SK-N-DZ (cell line): ENCODE measurements around the gene CAST.

Experiments
- DNase-seq: peaks from one replicate; pipeline ENCODE4 v3.0.0-alpha.2; 2015; ENCODE audit warnings: low spot score

The CAST gene

GRCh38 chr5:96673127-96673526 is 11.0 kb downstream of the CAST start:
- DNase-seq, result no peak

- no peak for DNase-seq
Measured at GRCh38 chr5:96675882-96676281, 13.7 kb downstream of the CAST start.

DNA sequence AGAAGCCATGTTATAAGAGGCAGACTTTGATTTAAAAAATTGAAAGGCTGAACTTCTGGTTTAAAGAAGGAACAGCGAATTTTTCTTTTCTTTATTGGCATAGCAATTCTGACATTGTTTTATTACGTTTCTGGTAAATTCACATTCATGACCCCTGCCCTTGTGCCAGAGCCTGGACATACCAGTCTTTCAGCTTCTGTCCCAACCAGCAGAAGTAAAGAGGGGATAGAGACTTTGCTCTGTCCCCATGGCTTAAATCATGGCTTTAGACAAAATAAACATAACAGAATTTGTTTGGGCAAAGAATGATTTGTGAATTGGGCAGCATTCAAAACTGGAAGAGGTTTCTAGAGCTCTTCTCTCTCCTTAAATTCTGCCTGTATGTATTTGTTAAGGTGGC is 15.3 kb downstream of the CAST start:
- DNase-seq, result no peak

DNA sequence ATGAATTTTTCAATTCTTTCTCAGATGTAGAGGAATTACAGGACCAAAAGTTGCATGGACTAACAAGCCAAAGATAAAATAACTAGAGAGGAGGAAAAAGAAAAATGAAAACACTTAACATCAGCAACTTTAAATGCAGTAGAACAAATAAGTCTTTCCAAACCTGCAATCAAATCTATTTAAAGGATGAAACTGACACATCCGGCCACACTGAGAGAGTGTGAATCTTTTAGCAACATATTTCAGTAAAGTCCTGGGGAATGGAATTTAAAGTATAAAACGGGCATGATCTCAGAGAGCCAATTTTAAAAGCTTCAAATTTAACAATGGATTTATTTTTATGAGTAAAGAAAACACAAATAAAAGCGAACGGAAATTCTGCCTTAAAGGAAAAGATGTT is 17.1 kb downstream of the CAST start:
- DNase-seq, result no peak

DNA sequence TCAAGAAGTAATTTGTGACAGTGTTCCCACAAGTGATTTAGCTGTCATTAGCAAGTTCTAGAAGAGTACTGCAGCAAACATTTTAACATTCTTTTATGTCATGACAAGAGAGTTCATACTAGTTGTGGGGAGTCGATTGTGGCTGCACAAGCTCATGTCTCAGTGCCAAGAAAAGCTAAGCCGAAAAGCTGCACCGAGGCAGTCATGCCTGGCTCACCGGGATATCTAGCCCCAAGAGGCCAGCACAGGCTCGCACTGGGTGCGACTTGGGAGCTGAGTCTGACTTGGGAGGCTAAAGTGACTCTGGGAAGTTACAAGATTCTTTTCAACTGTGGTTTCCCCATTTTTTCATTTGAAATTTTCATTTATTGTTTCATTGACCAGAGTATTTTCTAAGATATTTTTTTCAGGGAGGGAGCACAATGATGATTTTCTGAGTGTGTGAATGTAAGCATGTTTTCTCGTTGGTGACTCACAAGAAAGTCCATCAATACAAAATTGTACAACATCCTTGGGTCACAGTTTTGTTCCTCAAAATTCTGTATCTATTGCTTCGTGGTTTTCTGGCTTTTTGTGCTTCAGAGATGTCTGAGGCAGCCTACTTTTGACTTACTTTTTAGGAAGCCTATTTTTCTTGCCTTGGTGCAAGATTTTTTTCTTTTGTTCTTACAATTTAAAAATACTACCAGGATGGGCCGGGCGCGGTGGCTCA is 18.7 kb downstream of the CAST start:
- no peak for DNase-seq

DNA sequence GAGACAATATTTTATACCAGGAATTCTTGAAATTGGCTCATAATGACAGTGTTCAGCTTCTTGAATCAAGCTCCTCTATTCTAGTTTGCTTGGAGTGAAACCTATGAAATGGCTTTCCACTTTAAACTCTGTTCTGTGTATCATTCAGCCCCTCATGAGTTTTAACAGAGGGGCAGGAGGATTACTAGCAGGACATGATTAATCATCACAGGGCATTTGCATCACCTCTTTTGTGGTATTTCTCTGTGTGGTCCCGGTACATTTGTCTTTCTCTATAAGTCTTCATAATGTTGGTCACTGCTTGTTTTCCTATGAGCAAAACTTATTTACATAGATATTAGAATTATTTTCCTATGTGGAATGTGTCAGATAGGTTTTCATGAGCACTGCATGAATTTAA is 21.2 kb downstream of the CAST start:
- DNase-seq, result no peak

DNA sequence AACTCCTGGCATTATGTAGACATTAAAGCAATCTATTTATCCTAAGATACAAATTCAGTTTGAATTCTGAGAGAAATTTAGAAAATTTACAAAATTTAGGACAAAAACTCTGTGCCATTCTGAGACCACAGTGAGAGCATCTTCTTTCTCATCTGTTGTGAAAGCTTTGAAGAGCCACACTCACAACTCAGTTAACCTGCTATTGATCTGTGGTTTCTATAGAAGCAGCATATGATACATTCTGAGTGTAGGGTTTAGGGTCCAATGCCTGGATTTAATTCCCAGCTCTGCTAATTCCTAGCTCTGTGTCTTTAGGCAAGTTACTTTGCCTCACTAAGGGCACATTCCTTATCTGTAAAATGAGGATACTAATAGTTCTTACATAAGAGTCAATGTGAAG is 21.6 kb downstream of the CAST start:
- no peak for DNase-seq

GRCh38 chr5:96687080-96687479 is 24.9 kb downstream of the CAST start:
- no peak for DNase-seq

DNA sequence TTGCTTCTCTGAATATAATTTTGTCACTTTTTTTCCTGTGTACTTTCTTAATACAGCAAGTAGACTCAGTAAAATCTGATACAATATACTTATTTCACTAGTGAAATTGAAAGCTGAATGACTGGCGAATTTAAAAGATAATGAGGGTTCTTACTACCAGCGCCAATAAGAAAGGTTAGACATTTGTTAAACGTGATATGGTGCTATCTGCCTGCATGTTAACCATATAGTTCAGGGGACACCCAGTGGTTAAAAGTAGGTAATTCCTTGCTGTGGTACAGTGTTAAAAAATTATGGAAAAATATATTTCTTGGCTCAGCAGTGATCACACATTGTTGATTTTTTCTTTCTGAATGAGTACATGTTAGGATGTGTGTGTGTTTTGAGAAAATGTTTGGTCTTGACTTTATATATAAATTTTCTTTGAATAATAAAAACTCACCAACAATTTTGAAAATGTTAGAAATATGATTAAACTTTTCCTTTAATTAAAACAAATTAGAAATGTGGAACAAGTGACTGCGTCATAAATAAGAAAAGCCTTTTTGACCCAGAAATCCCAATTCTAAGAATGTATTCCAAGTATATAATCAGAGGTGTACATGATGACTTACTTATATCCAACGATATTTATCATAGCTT is 25.8 kb downstream of the CAST start:
- DNase-seq, result peak; percentile 39

DNA sequence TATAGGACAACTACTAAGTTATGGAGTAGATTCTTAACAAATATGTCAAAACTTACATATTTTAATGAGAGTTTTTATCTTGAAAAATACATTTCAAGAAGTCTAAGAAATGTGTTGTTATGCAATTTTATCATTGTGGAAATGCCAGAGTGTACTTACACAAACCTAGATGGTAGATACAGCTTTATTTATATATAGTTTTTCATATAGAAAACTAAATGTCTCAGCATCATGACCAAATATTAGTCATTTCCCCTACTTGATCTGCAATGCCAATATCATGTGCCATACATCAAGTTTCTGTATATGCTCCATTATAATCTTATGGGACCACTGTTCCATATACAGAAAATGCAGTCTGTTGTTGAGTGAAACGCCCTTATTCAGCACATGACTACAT is 28.7 kb downstream of the CAST start:
- no peak for DNase-seq

DNA sequence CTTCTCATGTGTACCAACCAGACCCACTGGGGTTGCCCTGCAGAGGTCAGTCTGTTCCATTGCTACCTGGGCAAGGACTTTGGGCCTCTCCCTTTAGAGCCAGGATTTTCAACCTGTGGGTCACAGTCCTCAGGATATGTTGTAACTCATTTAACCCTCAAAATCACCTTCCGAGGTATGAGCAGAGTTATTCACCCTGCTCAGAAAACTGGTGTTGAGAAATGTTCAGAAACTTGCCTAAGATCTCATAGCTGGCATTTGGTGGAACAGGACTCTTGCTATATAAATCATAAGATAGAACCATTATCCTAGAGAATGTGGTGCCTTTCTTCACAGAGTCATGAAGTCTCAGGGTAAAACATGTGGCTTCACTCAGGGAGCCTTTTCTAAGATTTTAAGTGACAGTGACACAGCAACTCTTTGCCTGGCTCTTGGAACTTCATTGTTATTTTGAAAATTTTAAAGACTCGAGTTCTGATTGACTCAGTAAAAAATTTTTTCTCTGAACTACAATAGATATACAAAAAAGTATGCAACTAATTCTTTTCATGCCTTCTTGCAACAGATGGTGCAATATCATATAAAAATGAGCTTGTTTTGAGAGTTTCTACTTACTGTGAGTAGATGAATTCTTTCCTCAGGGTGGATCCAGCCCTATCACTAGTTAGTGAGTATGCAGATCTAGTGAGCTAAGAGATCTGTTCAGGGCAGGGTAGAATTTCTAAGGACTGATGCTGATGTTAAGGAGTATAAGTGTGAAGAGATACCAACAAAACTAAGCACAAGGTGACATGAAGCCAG is 29.5 kb downstream of the CAST start:
- no peak for DNase-seq

- no peak for DNase-seq
Measured at GRCh38 chr5:96692441-96692840, 30.3 kb downstream of the CAST start.

DNA sequence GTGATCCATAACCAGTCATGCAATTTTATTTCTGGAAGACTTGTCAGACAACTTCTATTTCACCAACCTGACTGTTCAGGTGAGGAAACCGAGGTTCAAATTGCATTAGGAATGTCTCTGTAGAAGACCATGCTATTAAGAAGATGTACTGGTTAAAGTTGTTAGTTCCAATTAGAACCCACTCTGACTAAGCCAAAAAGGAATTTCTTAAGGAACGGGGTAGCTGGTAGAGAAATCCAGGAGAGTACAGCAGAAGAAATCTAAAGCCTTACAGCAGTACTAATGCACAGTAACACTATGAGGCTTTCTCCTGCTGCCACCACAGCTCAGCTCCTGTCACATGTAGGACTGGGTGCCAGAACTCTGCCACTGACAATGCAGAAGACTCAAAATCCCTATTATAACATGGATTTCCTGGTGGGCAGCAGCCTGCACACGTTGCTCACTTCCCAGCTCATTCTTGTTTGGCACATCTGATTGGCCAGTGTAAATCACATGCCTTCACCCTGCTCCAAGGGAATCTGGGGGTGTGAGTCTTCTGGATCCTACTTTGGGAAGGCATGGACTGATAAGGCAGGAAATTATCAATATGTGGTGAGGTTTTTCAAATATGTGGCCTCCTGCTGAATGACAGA is 37.1 kb downstream of the CAST start:
- DNase-seq, result no peak

GRCh38 chr5:96702503-96703383 is 40.6 kb downstream of the CAST start:
- DNase-seq, result peak; percentile 67

DNA sequence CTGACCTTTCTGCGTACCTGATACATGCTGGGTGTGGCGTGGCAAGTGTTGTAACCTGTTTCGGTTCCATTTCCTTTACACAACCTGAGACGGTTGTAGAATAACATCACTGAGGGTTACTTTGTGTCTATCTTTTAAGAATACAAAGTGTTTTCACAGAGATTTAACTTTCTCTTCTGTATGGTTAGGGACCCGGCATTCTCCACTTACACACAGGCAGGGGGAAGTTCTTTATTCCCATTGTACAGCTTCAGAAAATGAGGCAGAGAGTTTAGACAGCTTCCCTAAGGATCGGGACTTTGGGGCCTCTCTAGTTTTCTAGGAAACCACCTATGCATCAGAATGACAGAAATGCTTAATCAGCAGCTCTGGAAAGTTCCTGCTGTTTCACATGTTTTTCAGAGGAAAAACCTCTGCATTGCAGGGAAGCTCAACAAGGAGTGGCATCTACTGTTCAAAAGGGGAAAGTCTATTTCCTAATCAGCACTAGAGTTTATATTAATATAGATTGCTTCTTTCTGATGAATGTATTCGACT is 41.3 kb downstream of the CAST start:
- DNase-seq, result no peak

DNA sequence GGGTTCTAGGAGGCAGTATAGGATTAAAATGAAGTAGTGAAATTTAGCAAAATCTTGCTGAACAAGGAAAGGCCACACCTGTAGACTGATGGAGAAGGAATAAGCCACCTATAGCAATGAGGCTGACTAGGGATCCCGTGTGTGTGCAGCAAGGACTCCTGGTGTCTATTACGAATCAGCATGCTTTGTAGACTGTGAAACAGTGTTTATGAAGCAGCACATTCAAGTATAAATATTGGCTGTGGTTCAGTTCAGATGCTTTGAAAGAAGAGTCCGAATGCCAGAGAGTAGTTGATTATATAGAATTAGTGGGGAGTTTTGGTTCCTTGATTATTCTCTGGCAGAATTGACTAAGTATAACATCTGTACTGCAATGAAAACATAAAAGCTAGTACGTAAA is 41.8 kb downstream of the CAST start:
- no peak for DNase-seq

GRCh38 chr5:96706433-96707111 is 44.4 kb downstream of the CAST start:
- DNase-seq, result no peak

- DNase-seq, result no peak
Measured at GRCh38 chr5:96708600-96708999, 46.4 kb downstream of the CAST start.

GRCh38 chr5:96709152-96709821 is 47.1 kb downstream of the CAST start:
- no peak for DNase-seq
